HG03280 (cell line): ENCODE data around the gene SNED1.

Experiments
- ATAC-seq: cut with Tn5 transposase; IDR thresholded peaks from one replicate; pipeline ENCODE4 v1.9.1; 2021; ENCODE audit warnings: mild to moderate bottlenecking, moderate library complexity; ENCODE audit not compliant: unreplicated experiment

SNED1 gene

DNA sequence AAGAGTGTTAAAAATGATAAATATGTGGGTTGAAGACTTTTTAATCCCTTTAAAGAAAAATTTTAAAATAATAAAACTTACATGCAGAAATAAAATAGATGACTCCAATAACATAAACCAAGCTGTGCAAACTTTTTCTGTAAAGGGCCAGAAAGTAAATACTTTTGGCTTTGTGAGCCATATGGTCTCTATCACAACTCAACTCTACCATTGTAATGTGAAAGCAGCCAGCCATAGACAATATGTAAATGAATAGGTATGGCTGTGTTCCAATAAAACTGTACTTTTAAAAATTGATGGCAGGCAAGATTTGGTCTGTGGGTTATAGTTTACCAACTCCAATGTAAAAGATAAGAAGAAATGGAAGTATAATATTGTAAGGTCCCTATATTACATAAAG is 45.2 kb downstream of the SNED1 start:
- no peak for ATAC-seq

GRCh38 chr2:241047253-241048010 is 49.0 kb downstream of the SNED1 start:
- ATAC-seq = no peak

DNA sequence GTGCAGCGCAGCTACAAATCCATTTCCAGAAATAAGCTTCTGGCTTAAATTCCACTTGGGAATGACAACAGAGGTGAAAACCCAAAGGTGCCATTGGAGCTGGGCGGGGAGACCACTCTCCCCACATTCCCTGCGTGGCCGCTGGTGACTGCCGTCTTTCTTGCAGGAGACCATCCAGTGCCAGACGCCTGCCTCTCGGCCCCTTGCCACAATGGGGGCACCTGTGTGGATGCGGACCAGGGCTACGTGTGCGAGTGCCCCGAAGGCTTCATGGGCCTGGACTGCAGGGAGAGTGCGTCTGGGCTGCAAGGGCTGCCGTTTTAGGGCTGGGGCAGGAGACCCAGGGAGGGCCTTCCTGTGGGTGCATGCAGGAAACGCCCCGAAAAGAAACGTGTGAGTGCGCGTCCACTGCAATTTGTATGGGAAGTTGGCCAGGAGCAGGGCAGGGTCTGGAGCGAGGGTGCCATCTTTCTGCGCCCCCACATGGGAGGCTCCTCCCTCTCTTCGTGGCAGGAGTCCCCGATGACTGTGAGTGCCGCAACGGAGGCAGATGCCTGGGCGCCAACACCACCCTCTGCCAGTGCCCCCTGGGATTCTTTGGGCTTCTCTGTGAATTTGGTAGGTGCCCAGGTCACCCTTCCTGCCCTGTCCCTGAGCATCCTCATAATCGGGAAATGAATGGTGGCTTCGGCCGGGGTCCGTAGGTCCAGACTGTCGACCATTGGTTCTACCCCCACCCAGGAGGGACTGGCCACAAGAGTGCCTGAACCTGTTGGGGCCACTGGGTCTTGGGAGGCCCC is 49.9 kb downstream of the SNED1 start:
- ATAC-seq = no peak

GRCh38 chr2:241048949-241049343 is 50.5 kb downstream of the SNED1 start:
- no peak for ATAC-seq

DNA sequence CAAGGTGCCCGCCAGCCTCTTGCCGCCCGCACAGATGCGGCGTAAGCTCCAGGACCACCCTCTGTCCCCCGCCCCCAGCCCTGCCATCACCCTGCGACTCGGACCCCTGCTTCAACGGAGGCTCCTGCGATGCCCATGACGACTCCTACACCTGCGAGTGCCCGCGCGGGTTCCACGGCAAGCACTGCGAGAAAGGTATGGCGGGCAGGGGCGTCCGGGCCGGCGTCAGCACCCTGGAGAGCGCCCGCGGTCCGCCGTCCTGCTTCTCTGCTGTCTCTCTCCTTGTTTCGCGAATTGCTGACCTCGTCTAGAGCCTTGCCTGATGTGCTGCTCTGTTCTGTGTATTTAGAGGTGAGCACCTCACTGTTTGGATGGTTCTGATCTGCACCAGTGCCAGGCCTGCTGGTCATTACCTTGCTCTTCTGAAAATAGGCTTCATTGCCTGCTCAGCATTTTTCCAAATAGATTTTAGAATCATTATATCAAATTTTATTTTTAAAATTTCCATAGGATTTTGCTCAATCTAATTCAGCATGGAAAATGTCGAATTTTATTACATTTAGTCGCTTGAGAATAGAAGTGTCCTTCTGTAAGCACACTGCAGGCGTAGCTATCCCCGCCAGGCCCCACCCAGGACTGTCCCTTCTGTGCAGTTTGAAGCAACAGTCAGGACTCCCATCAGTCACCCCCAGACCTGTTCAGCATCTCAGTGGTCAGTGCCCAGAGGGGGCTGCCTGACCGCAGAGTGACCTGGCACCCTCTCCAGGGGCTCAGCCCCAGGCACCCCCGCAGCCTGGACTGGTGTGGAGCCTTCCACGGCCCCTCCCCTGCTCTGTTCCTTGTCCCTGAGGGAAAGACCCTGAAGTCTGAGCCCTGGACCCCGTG is 51.6 kb downstream of the SNED1 start:
- ATAC-seq = no peak

DNA sequence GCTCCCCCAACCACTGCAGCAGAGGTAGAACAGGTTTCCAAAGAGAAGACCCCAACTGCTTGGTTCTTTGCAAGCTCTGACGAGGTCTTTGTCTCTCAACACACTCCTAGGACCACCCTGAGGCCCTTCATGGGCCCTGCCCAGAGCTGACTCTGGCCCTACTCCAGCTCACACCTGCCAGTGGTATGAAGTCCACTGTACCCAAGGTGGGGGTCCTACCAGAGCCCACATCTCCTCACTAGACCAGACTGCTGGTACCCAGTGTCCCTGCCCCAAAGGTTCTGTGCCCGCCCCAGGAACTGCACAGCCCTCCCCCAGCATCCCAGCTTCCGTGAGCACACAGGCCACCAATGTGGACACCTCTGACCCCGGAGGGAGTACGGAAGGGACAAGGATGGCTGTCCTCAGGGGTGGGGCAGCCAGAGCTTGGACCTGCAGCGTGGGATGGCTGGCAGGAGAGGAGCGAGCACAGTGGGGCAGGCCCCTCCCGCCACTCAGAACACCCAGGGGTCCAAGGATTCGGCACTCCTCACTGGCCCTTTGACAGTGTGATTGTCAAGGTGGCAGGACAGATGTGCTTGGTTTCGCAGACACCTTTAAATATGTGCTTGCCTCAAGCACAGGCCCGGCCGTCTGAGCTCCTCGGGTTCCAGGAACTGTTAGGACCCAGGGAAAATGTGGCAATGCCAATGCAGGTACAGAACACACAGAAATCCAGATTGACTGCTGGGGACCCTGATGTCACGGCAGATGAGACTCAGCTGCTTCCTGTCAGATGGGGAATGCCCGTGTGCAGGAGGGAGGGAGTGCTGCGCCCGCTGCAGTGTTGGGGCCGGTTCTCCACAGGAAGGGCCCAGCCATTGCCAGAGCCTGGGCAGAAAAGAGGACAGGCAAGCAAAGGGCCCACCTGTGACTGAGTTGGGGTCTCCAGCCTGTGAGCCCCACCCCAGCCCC is 52.5 kb downstream of the SNED1 start:
- no peak for ATAC-seq

- no peak for ATAC-seq
Observed at GRCh38 chr2:241051578-241052487, 53.4 kb downstream of the SNED1 start.

DNA sequence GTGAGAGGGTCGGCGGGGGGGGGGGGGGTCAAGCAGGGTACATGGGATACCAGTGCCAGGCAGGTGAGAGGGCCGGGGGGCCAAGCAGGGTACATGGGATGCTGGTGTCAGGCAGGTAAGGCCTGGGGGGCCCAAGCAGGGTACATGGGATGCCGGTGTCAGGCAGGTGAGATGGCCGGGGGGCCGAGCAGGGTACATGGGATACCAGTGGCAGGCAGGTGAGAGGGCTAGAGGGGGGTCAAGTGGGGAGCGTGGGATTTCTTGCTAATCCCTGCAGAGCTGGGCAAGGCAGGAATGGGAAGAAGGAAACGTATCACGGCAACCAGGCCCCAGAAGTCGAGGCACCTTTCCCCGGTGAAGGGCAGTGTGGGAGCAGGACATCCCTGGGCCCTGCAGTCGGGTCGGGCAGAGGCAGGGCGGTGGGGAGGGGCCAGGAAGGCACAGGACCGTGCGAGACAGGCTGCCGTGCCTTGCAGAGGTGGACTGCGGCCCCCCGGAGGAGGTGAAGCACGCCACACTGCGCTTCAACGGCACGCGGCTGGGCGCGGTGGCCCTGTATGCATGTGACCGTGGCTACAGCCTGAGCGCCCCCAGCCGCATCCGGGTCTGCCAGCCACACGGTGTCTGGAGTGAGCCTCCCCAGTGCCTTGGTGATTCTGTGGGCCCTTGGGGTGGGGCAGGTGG is 54.4 kb downstream of the SNED1 start:
- no peak for ATAC-seq

GRCh38 chr2:241053576-241054251 is 55.3 kb downstream of the SNED1 start:
- ATAC-seq = no peak

GRCh38 chr2:241061275-241061674 is 62.9 kb downstream of the SNED1 start:
- ATAC-seq = no peak

DNA sequence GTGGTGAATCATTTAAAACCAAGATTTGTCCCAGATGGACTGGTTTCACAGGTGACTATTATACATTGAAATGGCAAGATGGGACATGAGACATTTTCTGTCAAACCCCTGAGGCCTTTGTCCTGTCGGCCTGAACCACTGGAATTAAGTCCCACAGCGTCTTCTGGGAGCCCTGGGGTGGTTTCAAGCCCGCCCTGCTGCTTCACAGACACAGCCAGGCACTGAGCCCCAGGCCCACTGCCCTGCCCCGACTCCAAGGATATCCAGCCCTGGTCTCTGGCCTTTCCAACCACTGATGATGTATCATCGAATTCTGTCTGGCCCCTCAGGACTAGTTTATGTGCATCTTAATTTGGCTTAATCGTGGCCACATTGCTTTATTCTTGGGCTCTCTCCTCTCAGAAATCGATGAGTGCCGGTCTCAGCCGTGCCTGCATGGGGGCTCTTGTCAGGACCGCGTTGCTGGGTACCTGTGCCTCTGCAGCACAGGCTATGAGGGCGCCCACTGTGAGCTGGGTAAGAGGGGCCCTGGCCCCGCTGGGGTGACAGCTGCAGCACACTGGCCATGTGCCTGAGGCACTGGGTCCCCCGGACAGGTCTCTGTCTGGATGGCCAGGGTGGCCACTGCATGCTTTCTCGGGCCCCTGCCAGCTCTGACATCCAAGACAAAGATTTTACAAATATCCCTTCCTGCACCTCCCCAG is 64.1 kb downstream of the SNED1 start:
- no peak for ATAC-seq

GRCh38 chr2:241063093-241063551 is 64.7 kb downstream of the SNED1 start:
- ATAC-seq = no peak

- no peak for ATAC-seq
Observed at GRCh38 chr2:241063587-241063986, 65.2 kb downstream of the SNED1 start.

DNA sequence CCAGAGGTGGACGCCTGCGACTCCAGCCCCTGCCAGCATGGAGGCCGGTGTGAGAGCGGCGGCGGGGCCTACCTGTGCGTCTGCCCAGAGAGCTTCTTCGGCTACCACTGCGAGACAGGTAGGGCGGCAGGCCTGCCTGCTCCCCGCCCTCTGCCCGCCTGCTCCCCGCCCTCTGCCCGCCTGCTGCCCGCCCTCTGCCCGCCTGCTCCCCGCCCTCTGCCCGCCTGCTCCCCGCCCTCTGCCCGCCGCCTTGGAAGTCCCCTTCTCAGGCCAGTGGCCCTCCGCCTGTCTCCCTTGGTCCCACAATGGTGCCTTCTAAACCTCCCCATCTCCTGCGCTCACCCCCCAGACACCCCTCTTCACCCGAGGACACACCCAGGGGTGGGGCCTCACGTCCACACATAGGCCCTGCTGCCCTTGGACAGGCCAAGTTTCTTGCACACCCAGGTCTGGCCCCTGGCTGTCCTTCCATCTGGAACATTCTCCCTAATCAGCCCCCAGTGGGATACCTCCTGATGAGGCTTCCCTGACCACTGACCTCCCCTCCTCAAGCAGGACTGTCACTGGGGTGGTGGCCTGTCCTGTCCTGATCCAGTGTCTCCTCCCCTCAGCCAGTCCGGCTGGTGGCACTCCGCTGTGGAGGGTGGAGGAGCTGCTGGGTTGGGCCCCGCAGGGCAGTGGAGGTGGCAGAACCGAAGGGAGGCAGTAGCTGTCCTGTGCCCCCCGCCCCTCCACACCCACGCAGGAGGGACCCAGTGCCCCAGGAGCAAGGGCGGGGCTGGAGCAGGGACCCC is 65.8 kb downstream of the SNED1 start:
- no peak for ATAC-seq

- no peak for ATAC-seq
Observed at GRCh38 chr2:241064802-241065354, 66.5 kb downstream of the SNED1 start.

- ATAC-seq = no peak
Observed at GRCh38 chr2:241065355-241065803, 67.0 kb downstream of the SNED1 start.
